Measurements from ENCODE around the gene COG2. TPM values are rescaled to one million over a fixed set of nuclear protein-coding genes. Genes with fewer than 3 reads are reported as not detected.

The COG2 gene
- total and polyA plus RNA-seq, 2 of the 13 experiments (the other 11 are each of a cell fraction or from before 2014, with no cell fraction given) = 16.8 to 36.3 TPM

GRCh38 chr1:230728710-230729392, 86.6 kb downstream of the COG2 start (continued):
- TF ChIP-seq ZNF672 (CRISPR knock-in tag; IDR thresholded peaks at IDR 0.05) (no peak), RELA (CRISPR knock-in tag; IDR thresholded peaks at IDR 0.05) (no peak), CAMTA2 (CRISPR knock-in tag; IDR thresholded peaks at IDR 0.05; ENCODE audit: borderline replicate concordance) (no peak), KDM6A (CRISPR knock-in tag; IDR thresholded peaks at IDR 0.05; ENCODE audit: low read depth) (peak; percentile 92), TMF1 (CRISPR knock-in tag; IDR thresholded peaks at IDR 0.05; ENCODE audit: low read depth) (no peak; the same call in 1 of the 2 replicates), EP300 (IDR thresholded peaks at IDR 0.05; ENCODE audit: low read depth in 2 of 2, low read length in 2 of 2) (peak; percentile 89 to 96), EP300 (CRISPR knock-in tag; IDR thresholded peaks at IDR 0.05; ENCODE audit: borderline replicate concordance) (peak; percentile 88; the same call in 1 of the 2 replicates), E2F2 (CRISPR knock-in tag; IDR thresholded peaks at IDR 0.05; ENCODE audit: borderline replicate concordance) (peak; percentile 93; the same call in 1 of the 2 replicates), GTF3A (CRISPR knock-in tag; conservative IDR thresholded peaks at IDR 0.05) (no peak), XBP1 (CRISPR knock-in tag; IDR thresholded peaks at IDR 0.05) (no peak), SMAD3 (CRISPR knock-in tag; IDR thresholded peaks at IDR 0.05) (peak; percentile 96), ZNF629 (CRISPR knock-in tag; conservative IDR thresholded peaks at IDR 0.05) (peak; percentile 72), ZNF274 (CRISPR knock-in tag; IDR thresholded peaks at IDR 0.05) (peak; percentile 68; the same call in 1 of the 2 replicates), TCF7L2 (IDR thresholded peaks at IDR 0.05; ENCODE audit: low read depth, low read length) (peak; percentile 88; the same call in 1 of the 2 replicates), GATAD2A (CRISPR knock-in tag; IDR thresholded peaks at IDR 0.05) (peak; percentile 98), ZNF431 (CRISPR knock-in tag; IDR thresholded peaks at IDR 0.05; ENCODE audit: borderline replicate concordance, low read depth) (peak; percentile 93), ZSCAN9 (CRISPR knock-in tag; IDR thresholded peaks at IDR 0.05; ENCODE audit: borderline replicate concordance) (peak; percentile 76), KLF12 (CRISPR knock-in tag; IDR thresholded peaks at IDR 0.05; ENCODE audit: borderline replicate concordance) (0 out of 2 replicates have a peak, but pooled peaks have one; percentile 72), HNF4G (IDR thresholded peaks at IDR 0.05; ENCODE audit: borderline replicate concordance, low read depth, low read length) (peak; percentile 100), HNF4G (CRISPR knock-in tag; IDR thresholded peaks at IDR 0.05; ENCODE audit: borderline replicate concordance, low read depth) (peak; percentile 99), MXD1 (CRISPR knock-in tag; IDR thresholded peaks at IDR 0.05) (peak; percentile 46; the same call in 1 of the 2 replicates)
- TF ChIP-seq, protein P1, sequence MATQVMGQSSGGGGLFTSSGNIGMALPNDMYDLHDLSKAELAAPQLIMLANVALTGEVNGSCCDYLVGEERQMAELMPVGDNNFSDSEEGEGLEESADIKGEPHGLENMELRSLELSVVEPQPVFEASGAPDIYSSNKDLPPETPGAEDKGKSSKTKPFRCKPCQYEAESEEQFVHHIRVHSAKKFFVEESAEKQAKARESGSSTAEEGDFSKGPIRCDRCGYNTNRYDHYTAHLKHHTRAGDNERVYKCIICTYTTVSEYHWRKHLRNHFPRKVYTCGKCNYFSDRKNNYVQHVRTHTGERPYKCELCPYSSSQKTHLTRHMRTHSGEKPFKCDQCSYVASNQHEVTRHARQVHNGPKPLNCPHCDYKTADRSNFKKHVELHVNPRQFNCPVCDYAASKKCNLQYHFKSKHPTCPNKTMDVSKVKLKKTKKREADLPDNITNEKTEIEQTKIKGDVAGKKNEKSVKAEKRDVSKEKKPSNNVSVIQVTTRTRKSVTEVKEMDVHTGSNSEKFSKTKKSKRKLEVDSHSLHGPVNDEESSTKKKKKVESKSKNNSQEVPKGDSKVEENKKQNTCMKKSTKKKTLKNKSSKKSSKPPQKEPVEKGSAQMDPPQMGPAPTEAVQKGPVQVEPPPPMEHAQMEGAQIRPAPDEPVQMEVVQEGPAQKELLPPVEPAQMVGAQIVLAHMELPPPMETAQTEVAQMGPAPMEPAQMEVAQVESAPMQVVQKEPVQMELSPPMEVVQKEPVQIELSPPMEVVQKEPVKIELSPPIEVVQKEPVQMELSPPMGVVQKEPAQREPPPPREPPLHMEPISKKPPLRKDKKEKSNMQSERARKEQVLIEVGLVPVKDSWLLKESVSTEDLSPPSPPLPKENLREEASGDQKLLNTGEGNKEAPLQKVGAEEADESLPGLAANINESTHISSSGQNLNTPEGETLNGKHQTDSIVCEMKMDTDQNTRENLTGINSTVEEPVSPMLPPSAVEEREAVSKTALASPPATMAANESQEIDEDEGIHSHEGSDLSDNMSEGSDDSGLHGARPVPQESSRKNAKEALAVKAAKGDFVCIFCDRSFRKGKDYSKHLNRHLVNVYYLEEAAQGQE (IDR thresholded peaks at IDR 0.05; ENCODE audit: borderline replicate concordance in 1 of 2, low read depth in 1 of 2, low read length in 2 of 2) = peak in 1 of 2 experiments; percentile 75; a peak in 1 of 4 replicates
- TF ChIP-seq, protein P2, sequence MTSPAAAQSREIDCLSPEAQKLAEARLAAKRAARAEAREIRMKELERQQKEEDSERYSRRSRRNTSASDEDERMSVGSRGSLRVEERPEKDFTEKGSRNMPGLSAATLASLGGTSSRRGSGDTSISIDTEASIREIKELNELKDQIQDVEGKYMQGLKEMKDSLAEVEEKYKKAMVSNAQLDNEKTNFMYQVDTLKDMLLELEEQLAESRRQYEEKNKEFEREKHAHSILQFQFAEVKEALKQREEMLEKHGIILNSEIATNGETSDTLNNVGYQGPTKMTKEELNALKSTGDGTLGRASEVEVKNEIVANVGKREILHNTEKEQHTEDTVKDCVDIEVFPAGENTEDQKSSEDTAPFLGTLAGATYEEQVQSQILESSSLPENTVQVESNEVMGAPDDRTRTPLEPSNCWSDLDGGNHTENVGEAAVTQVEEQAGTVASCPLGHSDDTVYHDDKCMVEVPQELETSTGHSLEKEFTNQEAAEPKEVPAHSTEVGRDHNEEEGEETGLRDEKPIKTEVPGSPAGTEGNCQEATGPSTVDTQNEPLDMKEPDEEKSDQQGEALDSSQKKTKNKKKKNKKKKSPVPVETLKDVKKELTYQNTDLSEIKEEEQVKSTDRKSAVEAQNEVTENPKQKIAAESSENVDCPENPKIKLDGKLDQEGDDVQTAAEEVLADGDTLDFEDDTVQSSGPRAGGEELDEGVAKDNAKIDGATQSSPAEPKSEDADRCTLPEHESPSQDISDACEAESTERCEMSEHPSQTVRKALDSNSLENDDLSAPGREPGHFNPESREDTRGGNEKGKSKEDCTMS (CRISPR knock-in tag; conservative IDR thresholded peaks at IDR 0.05) = no peak
